GM18861 (cell line): ENCODE data around the gene PRKAR1B.
"Not testable (repeated sequence)": the region's sequence is repeated elsewhere in the genome, so short reads cannot be mapped to it uniquely, and the experiment has no call there.

ENCODE experiments used
- ATAC-seq: cut with Tn5 transposase; IDR thresholded peaks from one replicate; pipeline ENCODE4 v1.9.1; 2021; ENCODE audit not compliant: unreplicated experiment

PRKAR1B gene

GRCh38 chr7:672891-673290 is 54.2 kb downstream of the PRKAR1B start:
- no peak for ATAC-seq

GRCh38 chr7:671415-672042 is 55.6 kb downstream of the PRKAR1B start:
- ATAC-seq: no peak

GRCh38 chr7:670501-671390 is 56.3 kb downstream of the PRKAR1B start:
- no peak for ATAC-seq

- ATAC-seq: no peak
Observed at GRCh38 chr7:668958-669357, 58.1 kb downstream of the PRKAR1B start.

GRCh38 chr7:668139-668931 is 58.7 kb downstream of the PRKAR1B start:
- ATAC-seq: no peak

GRCh38 chr7:666454-667292 is 60.4 kb downstream of the PRKAR1B start:
- no peak for ATAC-seq

GRCh38 chr7:665736-666453 is 61.2 kb downstream of the PRKAR1B start:
- ATAC-seq: no peak

GRCh38 chr7:664997-665735 is 61.9 kb downstream of the PRKAR1B start:
- ATAC-seq: no peak

- ATAC-seq: no peak
Observed at GRCh38 chr7:664402-664775, 62.7 kb downstream of the PRKAR1B start.

GRCh38 chr7:662576-662975 is 64.5 kb downstream of the PRKAR1B start:
- no peak for ATAC-seq

- no peak for ATAC-seq
Observed at GRCh38 chr7:659996-660395, 67.1 kb downstream of the PRKAR1B start.

- ATAC-seq: no peak
Observed at GRCh38 chr7:659306-659847, 67.7 kb downstream of the PRKAR1B start.

- ATAC-seq: no peak
Observed at GRCh38 chr7:657565-658119, 69.4 kb downstream of the PRKAR1B start.

GRCh38 chr7:657010-657409 is 70.1 kb downstream of the PRKAR1B start:
- not testable (repeated sequence) for ATAC-seq

- no peak for ATAC-seq
Observed at GRCh38 chr7:655758-656157, 71.3 kb downstream of the PRKAR1B start.

GRCh38 chr7:653829-654764 is 73.0 kb downstream of the PRKAR1B start:
- no peak for ATAC-seq

- no peak for ATAC-seq
Observed at GRCh38 chr7:652881-653280, 74.2 kb downstream of the PRKAR1B start.

- ATAC-seq: not testable (repeated sequence)
Observed at GRCh38 chr7:652167-652566, 74.9 kb downstream of the PRKAR1B start.
